ENCODE results near the gene PPP6R2.
A peak's percentile ranks its signal among the peaks of the same experiment; 100 is the strongest.

Gene PPP6R2

GRCh38 chr22:50306753-50307749 is 36.1 kb upstream of the PPP6R2 start, which contains the start of gene PLXNB2:
TSS of gene PLXNB2 (minus strand) at chr22:50307646. CDS start at chr22:50290584, 17,062 bp downstream.
- DNase-seq, result peak; percentile 91

GRCh38 chr22:50307890-50308596 is 35.1 kb upstream of the PPP6R2 start:
- peak; percentile 52 for DNase-seq

GRCh38 chr22:50308597-50308935 is 34.6 kb upstream of the PPP6R2 start:
- DNase-seq, result peak; percentile 80

- peak; percentile 43 for DNase-seq
Measured at GRCh38 chr22:50308986-50309600, 34.0 kb upstream of the PPP6R2 start.

GRCh38 chr22:50309601-50309991 is 33.5 kb upstream of the PPP6R2 start:
- DNase-seq, result no peak

- peak; percentile 19 for DNase-seq
Measured at GRCh38 chr22:50310031-50310722, 33.0 kb upstream of the PPP6R2 start.

- DNase-seq, result peak; percentile 18
Measured at GRCh38 chr22:50310949-50311444, 32.1 kb upstream of the PPP6R2 start.

- peak; percentile 16 for DNase-seq
Measured at GRCh38 chr22:50311606-50312351, 31.3 kb upstream of the PPP6R2 start.

GRCh38 chr22:50312371-50312770 is 30.8 kb upstream of the PPP6R2 start:
- DNase-seq, result peak; percentile 13

GRCh38 chr22:50313021-50313420 is 30.1 kb upstream of the PPP6R2 start:
- peak; percentile 21 for DNase-seq

- no peak for DNase-seq
Measured at GRCh38 chr22:50313600-50313999, 29.5 kb upstream of the PPP6R2 start.

- peak; percentile 26 for DNase-seq
Measured at GRCh38 chr22:50314081-50314454, 29.1 kb upstream of the PPP6R2 start.

- DNase-seq, result no peak
Measured at GRCh38 chr22:50314455-50315288, 28.5 kb upstream of the PPP6R2 start.

GRCh38 chr22:50315289-50316113 is 27.6 kb upstream of the PPP6R2 start:
- no peak for DNase-seq

- no peak for DNase-seq
Measured at GRCh38 chr22:50316114-50317065, 26.7 kb upstream of the PPP6R2 start.

- peak; percentile 12 for DNase-seq
Measured at GRCh38 chr22:50317178-50317577, 25.9 kb upstream of the PPP6R2 start.

- DNase-seq, result peak; percentile 14
Measured at GRCh38 chr22:50317674-50318073, 25.5 kb upstream of the PPP6R2 start.

- DNase-seq, result no peak
Measured at GRCh38 chr22:50318356-50318697, 24.8 kb upstream of the PPP6R2 start.
